KMS-11 (cell line): ENCODE measurements around the gene LNX1.

ENCODE experiments used
- H2AFZ ChIP-seq: fragments of 200-600 bp; sonication (generic); 2 replicates; pipeline ENCODE4 v1.6.1; 2016; ENCODE audit warnings: antibody characterized with exemption, mixed run types, low read depth
- H3K27ac ChIP-seq: fragments of 200-600 bp; sonication (generic); 2 replicates; pipeline ENCODE4 v1.6.1; 2016; ENCODE audit warnings: mild to moderate bottlenecking, mixed run types
- H3K27me3 ChIP-seq: fragments of 200-600 bp; sonication (generic); 2 replicates; pipeline ENCODE4 v1.6.1; 2017; ENCODE audit warnings: mild to moderate bottlenecking, low read depth, mixed run types, moderate library complexity; ENCODE audit not compliant: insufficient read depth
- H3K36me3 ChIP-seq: fragments of 200-600 bp; sonication (generic); 2 replicates; pipeline ENCODE4 v1.6.1; 2017; ENCODE audit warnings: mild to moderate bottlenecking, mixed run types; ENCODE audit not compliant: insufficient read depth
- H3K4me1 ChIP-seq: fragments of 200-600 bp; sonication (generic); 2 replicates; pipeline ENCODE4 v1.6.1; 2016; ENCODE audit warnings: mild to moderate bottlenecking, low read depth, mixed run types; ENCODE audit not compliant: poor library complexity, severe bottlenecking
- H3K4me2 ChIP-seq: fragments of 200-600 bp; sonication (generic); 2 replicates; pipeline ENCODE4 v1.7.0; 2016; ENCODE audit warnings: mild to moderate bottlenecking, mixed run types
- H3K4me3 ChIP-seq: fragments of 200-600 bp; sonication (generic); IDR thresholded peaks from 2 replicates; pipeline ENCODE4 v1.6.1; 2017; ENCODE audit warnings: low read depth, low read length, mixed read lengths; ENCODE audit not compliant: insufficient read depth
- H3K79me2 ChIP-seq: fragments of 200-600 bp; sonication (generic); 2 replicates; pipeline ENCODE4 v1.6.1; 2016; ENCODE audit warnings: low read depth, mixed run types; ENCODE audit not compliant: insufficient read depth
- H3K9ac ChIP-seq: fragments of 200-600 bp; sonication (generic); 2 replicates; pipeline ENCODE4 v1.6.1; 2016; ENCODE audit warnings: mild to moderate bottlenecking, mixed run types
- H4K20me1 ChIP-seq: fragments of 200-600 bp; sonication (generic); 2 replicates; pipeline ENCODE4 v1.6.1; 2016; ENCODE audit warnings: mild to moderate bottlenecking, mixed run types; ENCODE audit not compliant: insufficient read depth
- TF ChIP-seq, protein P1 (sequence below): fragments of 200-600 bp; sonication (generic); conservative IDR thresholded peaks from 2 replicates; pipeline ENCODE4 v1.6.1; 2017; ENCODE audit warnings: low read depth, mild to moderate bottlenecking, antibody characterized with exemption, low read length, moderate library complexity, mixed read lengths

LNX1 gene

DNA sequence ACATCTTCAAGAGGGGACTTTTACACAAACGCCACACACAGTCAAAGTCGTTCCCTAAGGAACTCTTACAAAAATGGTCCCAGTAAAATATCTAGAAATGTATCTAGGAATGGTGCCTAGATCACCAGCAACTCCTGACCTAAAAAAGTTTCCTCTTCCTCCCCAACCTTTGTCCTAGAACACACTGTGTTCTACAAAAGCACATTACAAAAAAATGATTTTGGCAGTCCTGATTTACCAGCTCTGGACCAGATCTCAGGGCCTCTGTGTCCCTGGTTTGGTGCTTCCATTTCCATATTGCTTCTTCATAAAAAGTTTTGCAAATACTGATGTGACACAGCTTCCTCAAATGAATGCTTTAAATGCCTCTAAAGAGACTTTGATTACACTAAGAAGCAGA, 55.0 kb downstream of the LNX1 start:
- Histone ChIP-seq H2AFZ (no peak overlapping the region), H3K36me3 (no peaks in the 10 kb centered on the region), H3K4me2 (no peak overlapping the region), H4K20me1 (no peaks in the 10 kb centered on the region), H3K9ac (no peak overlapping the region), H3K27me3 (no peaks in the 10 kb centered on the region), H3K4me1 (no peaks in the 10 kb centered on the region), H3K79me2 (no peaks in the 10 kb centered on the region), H3K4me3 (no peak overlapping the region), H3K27ac (no peak overlapping the region)
- TF ChIP-seq, protein P1, sequence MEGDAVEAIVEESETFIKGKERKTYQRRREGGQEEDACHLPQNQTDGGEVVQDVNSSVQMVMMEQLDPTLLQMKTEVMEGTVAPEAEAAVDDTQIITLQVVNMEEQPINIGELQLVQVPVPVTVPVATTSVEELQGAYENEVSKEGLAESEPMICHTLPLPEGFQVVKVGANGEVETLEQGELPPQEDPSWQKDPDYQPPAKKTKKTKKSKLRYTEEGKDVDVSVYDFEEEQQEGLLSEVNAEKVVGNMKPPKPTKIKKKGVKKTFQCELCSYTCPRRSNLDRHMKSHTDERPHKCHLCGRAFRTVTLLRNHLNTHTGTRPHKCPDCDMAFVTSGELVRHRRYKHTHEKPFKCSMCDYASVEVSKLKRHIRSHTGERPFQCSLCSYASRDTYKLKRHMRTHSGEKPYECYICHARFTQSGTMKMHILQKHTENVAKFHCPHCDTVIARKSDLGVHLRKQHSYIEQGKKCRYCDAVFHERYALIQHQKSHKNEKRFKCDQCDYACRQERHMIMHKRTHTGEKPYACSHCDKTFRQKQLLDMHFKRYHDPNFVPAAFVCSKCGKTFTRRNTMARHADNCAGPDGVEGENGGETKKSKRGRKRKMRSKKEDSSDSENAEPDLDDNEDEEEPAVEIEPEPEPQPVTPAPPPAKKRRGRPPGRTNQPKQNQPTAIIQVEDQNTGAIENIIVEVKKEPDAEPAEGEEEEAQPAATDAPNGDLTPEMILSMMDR, result no peak

DNA sequence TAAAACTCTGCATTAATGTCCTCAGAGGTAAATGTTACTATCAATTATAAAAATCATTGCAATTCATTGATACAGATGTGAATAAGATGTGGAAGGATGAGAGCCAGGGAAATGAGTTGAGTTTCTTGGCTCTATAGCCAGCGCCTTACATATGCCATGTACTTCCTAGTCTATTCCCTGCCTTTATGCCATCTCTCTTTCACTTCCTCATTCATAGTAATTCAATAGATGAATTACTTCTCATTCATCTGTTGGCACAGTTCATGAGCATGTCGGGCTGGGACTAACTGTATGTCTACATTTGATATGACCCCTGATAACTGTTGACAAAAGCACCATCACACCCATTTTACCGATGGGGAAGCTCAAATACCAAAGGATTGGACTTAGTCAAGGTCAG, 55.7 kb downstream of the LNX1 start:
- H3K4me1 ChIP-seq, result no peaks in the 10 kb centered on the region
- no peak overlapping the region for H2AFZ ChIP-seq
- no peaks in the 10 kb centered on the region for H3K79me2 ChIP-seq
- H3K27me3 ChIP-seq, result no peaks in the 10 kb centered on the region
- no peaks in the 10 kb centered on the region for H3K36me3 ChIP-seq
- no peak overlapping the region for H3K4me2 ChIP-seq
- H4K20me1 ChIP-seq, result no peaks in the 10 kb centered on the region
- no peak overlapping the region for H3K9ac ChIP-seq
- no peak overlapping the region for H3K27ac ChIP-seq
- H3K4me3 ChIP-seq, result no peak overlapping the region
- TF ChIP-seq, protein P1, result no peak

DNA sequence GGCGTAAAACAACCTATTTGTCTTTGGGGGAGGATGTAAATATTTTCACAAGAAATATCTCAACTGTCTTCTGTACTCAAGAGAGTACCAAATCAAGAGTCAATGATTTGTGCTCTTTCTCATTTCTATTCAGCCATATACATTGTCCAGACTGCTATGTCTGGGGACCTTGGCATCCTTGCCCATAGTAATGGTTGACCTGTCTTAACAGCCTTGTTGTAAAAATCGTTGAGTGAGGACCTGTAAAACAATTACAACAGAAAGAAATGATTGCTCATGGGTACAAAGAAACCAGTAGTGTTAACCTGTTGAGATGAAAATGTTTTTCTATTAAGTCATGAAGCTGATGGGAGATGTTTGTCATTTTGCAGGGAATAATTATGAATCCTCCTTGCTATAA, 56.6 kb downstream of the LNX1 start:
- Histone ChIP-seq H3K4me2 (no peak overlapping the region), H3K27me3 (no peaks in the 10 kb centered on the region), H3K9ac (no peak overlapping the region), H3K79me2 (no peaks in the 10 kb centered on the region), H3K4me3 (no peak overlapping the region), H3K27ac (no peak overlapping the region), H2AFZ (no peak overlapping the region), H4K20me1 (no peaks in the 10 kb centered on the region), H3K36me3 (no peaks in the 10 kb centered on the region), H3K4me1 (no peaks in the 10 kb centered on the region)
- TF ChIP-seq, protein P1, result no peak

DNA sequence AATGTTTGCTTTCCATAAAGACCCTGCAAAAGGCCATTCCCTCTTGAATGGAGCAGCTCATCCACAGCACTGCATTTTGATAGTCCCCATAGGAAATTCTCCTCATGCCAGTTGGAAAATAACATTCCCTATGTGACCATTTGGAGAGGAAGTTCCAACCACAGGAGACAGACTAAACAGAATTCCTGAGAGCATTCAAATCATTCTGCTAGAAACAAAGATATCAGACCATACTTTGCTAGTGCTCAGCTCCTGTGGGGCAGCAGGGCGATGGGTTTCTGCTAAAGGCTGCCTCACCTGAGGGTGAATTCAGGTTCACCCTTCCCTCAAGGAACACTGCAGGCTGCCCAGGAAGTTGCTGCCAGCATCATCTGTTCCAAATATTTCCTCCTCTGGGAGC, 58.8 kb downstream of the LNX1 start:
- H3K4me3 ChIP-seq, result no peak overlapping the region
- H3K79me2 ChIP-seq, result no peaks in the 10 kb centered on the region
- no peaks in the 10 kb centered on the region for H3K36me3 ChIP-seq
- no peaks in the 10 kb centered on the region for H3K4me1 ChIP-seq
- H3K27ac ChIP-seq, result no peak overlapping the region
- H3K4me2 ChIP-seq, result no peak overlapping the region
- TF ChIP-seq, protein P1, result no peak
- no peak overlapping the region for H3K9ac ChIP-seq
- H4K20me1 ChIP-seq, result no peaks in the 10 kb centered on the region
- no peak overlapping the region for H2AFZ ChIP-seq
- no peaks in the 10 kb centered on the region for H3K27me3 ChIP-seq
